Brain microvascular endothelial cell (primary cell): Measurements from ENCODE around the gene LYSET.
A peak's percentile ranks its signal among the peaks of the same experiment; 100 is the strongest.

Experiments
- DNase-seq: peaks from one replicate; pipeline ENCODE4 v3.0.0-alpha.2; 2020
- H3K27ac ChIP-seq: fragments of 250-450 bp; sonication (Bioruptor Pico); 2 replicates; pipeline ENCODE4 v1.5.1; 2020; ENCODE audit warnings: mild to moderate bottlenecking, moderate library complexity
- H3K27me3 ChIP-seq: fragments of 250-450 bp; sonication (Bioruptor Pico); replicated peaks from 2 replicates; pipeline ENCODE4 v1.5.1; 2020; ENCODE audit warnings: mild to moderate bottlenecking
- H3K36me3 ChIP-seq: fragments of 250-450 bp; sonication (Bioruptor Pico); replicated peaks from 2 replicates; pipeline ENCODE4 v1.5.1; 2020; ENCODE audit warnings: mild to moderate bottlenecking
- H3K4me3 ChIP-seq: 2 replicates; pipeline ENCODE4 v1.5.1; 2011; ENCODE audit warnings: low read depth, mild to moderate bottlenecking, control low read depth, low read length, moderate library complexity
- in situ Hi-C: cut with HindIII; loops from 2 replicates; pipeline ENCODE4 v1.10.0; 2017; ENCODE audit warnings: low sequenced_read_pairs, low pct_ligation_motif_present
- TF ChIP-seq, protein P1 (sequence below): IDR thresholded peaks from 2 replicates; pipeline ENCODE4 v1.5.1; 2011; ENCODE audit warnings: low read depth, mild to moderate bottlenecking, moderate library complexity, low read length, control low read depth, inconsistent platforms; ENCODE audit errors: missing control alignments

The LYSET gene

DNA sequence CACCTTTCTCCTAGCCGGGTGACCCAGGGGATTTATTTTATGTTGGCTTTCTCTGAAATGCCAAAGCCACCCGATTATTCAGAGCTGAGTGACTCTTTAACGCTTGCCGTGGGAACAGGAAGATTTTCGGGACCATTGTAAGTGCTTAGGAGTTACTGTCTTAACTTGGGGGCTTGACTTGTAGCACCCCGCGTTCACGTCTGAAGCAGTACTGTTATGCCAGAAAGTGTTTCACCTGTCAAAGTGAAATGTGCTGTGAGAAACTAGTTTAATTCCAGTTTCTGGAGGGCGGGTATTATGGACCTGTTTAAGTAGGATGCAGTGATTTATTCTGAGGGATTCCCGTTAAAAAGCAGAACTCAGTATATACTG, 218 bp downstream of the LYSET start:
- in situ Hi-C loops, result no loop called here
- Histone ChIP-seq H3K27ac (peak overlapping the region; percentile 69), H3K27me3 (no peaks in the 10 kb centered on the region), H3K4me3 (peak overlapping the region; percentile 95), H3K36me3 (no peaks in the 10 kb centered on the region)
- TF ChIP-seq, protein P1, sequence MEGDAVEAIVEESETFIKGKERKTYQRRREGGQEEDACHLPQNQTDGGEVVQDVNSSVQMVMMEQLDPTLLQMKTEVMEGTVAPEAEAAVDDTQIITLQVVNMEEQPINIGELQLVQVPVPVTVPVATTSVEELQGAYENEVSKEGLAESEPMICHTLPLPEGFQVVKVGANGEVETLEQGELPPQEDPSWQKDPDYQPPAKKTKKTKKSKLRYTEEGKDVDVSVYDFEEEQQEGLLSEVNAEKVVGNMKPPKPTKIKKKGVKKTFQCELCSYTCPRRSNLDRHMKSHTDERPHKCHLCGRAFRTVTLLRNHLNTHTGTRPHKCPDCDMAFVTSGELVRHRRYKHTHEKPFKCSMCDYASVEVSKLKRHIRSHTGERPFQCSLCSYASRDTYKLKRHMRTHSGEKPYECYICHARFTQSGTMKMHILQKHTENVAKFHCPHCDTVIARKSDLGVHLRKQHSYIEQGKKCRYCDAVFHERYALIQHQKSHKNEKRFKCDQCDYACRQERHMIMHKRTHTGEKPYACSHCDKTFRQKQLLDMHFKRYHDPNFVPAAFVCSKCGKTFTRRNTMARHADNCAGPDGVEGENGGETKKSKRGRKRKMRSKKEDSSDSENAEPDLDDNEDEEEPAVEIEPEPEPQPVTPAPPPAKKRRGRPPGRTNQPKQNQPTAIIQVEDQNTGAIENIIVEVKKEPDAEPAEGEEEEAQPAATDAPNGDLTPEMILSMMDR, result no peak
- no peak for DNase-seq

GRCh38 chr14:93186466-93186865, 1.3 kb downstream of the LYSET start:
- in situ Hi-C loops, result no loop called here
- Histone ChIP-seq H3K4me3 (no peak overlapping the region), H3K36me3 (no peaks in the 10 kb centered on the region), H3K27ac (no peak overlapping the region), H3K27me3 (no peaks in the 10 kb centered on the region)
- DNase-seq, result no peak
- TF ChIP-seq, protein P1, result no peak

DNA sequence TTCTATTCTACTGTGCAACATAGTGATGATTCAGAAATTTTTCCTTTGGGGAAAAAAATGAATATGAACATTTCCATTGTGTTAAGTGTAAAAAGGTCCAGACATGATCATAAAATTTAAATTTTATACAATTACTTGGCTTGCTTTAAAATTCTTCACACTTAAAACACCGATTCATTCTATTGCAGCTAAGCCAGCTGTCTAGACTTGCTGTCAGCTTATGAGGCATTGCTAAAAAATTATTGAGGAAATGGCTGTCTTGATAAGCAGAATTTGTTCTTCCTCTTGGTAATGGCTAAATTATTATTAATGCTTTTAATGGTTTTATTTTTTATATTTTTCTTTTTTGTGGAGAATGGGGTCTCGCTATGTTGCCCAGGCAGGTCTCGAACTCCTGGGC, 1.8 kb downstream of the LYSET start:
- H3K27me3 ChIP-seq, result no peaks in the 10 kb centered on the region
- in situ Hi-C loops, result no loop called here
- TF ChIP-seq, protein P1, result no peak
- no peak for DNase-seq
- H3K4me3 ChIP-seq, result no peak overlapping the region
- no peaks in the 10 kb centered on the region for H3K36me3 ChIP-seq
- no peak overlapping the region for H3K27ac ChIP-seq

- Histone ChIP-seq H3K4me3 (no peak overlapping the region), H3K36me3 (no peaks in the 10 kb centered on the region), H3K27ac (no peak overlapping the region), H3K27me3 (no peaks in the 10 kb centered on the region)
- in situ Hi-C loops, result no loop called here
- TF ChIP-seq, protein P1, result no peak
- no peak for DNase-seq
Measured at GRCh38 chr14:93195316-93195999, 10.3 kb downstream of the LYSET start.

DNA sequence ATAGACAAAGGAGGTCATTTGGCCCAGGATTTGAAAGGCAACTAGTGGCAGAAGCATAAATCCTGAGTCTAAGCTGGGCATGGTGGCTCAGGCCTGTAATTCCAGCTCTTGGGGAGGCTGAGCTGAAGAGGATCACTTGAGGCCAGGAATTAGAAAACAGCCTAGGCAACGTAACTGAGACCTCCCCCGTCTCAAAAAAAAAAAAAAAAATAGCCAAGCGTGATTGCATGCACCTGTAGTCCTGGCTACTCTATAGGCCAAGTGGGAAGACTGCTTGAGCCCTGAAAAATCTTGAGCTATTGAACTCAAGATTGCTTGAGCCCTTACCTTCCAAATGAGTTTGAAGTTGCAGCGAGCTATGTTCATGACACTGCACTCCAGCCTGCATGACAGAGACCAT, 13.9 kb downstream of the LYSET start:
- H3K27ac ChIP-seq, result no peak overlapping the region
- H3K27me3 ChIP-seq, result no peaks in the 10 kb centered on the region
- DNase-seq, result no peak
- H3K36me3 ChIP-seq, result no peaks in the 10 kb centered on the region
- in situ Hi-C loops, result no loop called here
- H3K4me3 ChIP-seq, result no peak overlapping the region
- TF ChIP-seq, protein P1, result no peak

DNA sequence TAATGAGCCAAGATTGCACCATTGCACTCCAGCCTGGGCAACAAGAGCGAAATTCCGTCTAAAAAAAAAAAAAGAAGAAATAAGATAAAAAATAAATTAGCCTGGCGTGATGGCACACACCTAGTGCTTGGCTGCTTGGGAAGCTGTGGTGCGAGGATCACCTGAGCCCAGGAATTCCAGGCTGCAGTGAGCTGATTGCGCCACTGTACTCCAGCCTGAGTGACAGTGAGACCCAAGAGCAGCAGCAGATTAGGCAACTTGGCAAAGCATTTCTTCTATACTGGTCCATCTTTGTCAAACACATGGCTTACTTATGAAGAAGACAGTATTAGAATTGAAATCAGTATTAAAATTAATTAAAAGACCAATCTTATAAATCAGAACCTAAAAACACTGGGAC, 15.4 kb downstream of the LYSET start:
- Histone ChIP-seq H3K27ac (no peak overlapping the region), H3K4me3 (no peak overlapping the region), H3K36me3 (no peaks in the 10 kb centered on the region), H3K27me3 (no peaks in the 10 kb centered on the region)
- TF ChIP-seq, protein P1, result no peak
- no peak for DNase-seq
- in situ Hi-C loops, result no loop called here
